Measurements from ENCODE around the gene NHSL1. TPM values are rescaled to one million over a fixed set of nuclear protein-coding genes. Genes with fewer than 3 reads are reported as not detected.
A peak's percentile ranks its signal among the peaks of the same experiment; 100 is the strongest.

Gene NHSL1
- total and polyA plus RNA-seq, 9 donors = 20.0 to 35.7 (median 28.4) TPM

- Histone ChIP-seq H3K27me3 (ENCODE audit: control insufficient read depth, insufficient read depth, low read length) (no peaks in the 10 kb centered on the region), H3K4me1 (ENCODE audit: control insufficient read depth, insufficient read depth, low read length) (peaks cover 4% of the 10 kb centered on the region), H3K27ac (ENCODE audit: low read length) (no peak overlapping the region), H3K4me3 (ENCODE audit: low read length) (no peak overlapping the region), H3K36me3 (ENCODE audit: control insufficient read depth, insufficient read depth, low read length) (no peaks in the 10 kb centered on the region), H3K9me3 (replicated peaks; ENCODE audit: control insufficient read depth, low read depth, low read length) (no peaks in the 10 kb centered on the region)
- DNase-seq = no peak
- WGBS (ENCODE audit: insufficient coverage) = 80% methylated on average over 1 of the region's 3 CpGs
Observed at GRCh38 chr6:138510093-138510492, 10.8 kb upstream of the NHSL1 start.

GRCh38 chr6:138509371-138509770 lies 10.1 kb upstream of the NHSL1 start:
- H3K36me3 ChIP-seq (ENCODE audit: control insufficient read depth, insufficient read depth, low read length) = no peaks in the 10 kb centered on the region
- no peak overlapping the region for H3K27ac ChIP-seq (ENCODE audit: low read length)
- no peaks in the 10 kb centered on the region for H3K27me3 ChIP-seq (ENCODE audit: control insufficient read depth, insufficient read depth, low read length)
- WGBS (ENCODE audit: insufficient coverage) = 35% methylated on average over 2 of the region's 6 CpGs
- peaks cover 4% of the 10 kb centered on the region for H3K4me1 ChIP-seq (ENCODE audit: control insufficient read depth, insufficient read depth, low read length)
- no peaks in the 10 kb centered on the region for H3K9me3 ChIP-seq (replicated peaks; ENCODE audit: control insufficient read depth, low read depth, low read length)
- H3K4me3 ChIP-seq (ENCODE audit: low read length) = no peak overlapping the region
- peak; percentile 42 for DNase-seq

GRCh38 chr6:138508676-138508988 lies 9.3 kb upstream of the NHSL1 start:
- peaks cover 4% of the 10 kb centered on the region for H3K4me1 ChIP-seq (ENCODE audit: control insufficient read depth, insufficient read depth, low read length)
- no peak for DNase-seq
- no peak overlapping the region for H3K4me3 ChIP-seq (ENCODE audit: low read length)
- H3K27ac ChIP-seq (ENCODE audit: low read length) = no peak overlapping the region
- no peaks in the 10 kb centered on the region for H3K36me3 ChIP-seq (ENCODE audit: control insufficient read depth, insufficient read depth, low read length)
- 100% methylated on average over 1 of the region's 2 CpGs for WGBS (ENCODE audit: insufficient coverage)
- H3K9me3 ChIP-seq (replicated peaks; ENCODE audit: control insufficient read depth, low read depth, low read length) = no peaks in the 10 kb centered on the region
- no peaks in the 10 kb centered on the region for H3K27me3 ChIP-seq (ENCODE audit: control insufficient read depth, insufficient read depth, low read length)

- peaks cover 4% of the 10 kb centered on the region for H3K4me1 ChIP-seq (ENCODE audit: control insufficient read depth, insufficient read depth, low read length)
- H3K9me3 ChIP-seq (replicated peaks; ENCODE audit: control insufficient read depth, low read depth, low read length) = no peaks in the 10 kb centered on the region
- DNase-seq = no peak
- no peak overlapping the region for H3K4me3 ChIP-seq (ENCODE audit: low read length)
- no peak overlapping the region for H3K27ac ChIP-seq (ENCODE audit: low read length)
- no peaks in the 10 kb centered on the region for H3K36me3 ChIP-seq (ENCODE audit: control insufficient read depth, insufficient read depth, low read length)
- WGBS (ENCODE audit: insufficient coverage) = 93% methylated on average over 4 of the region's 7 CpGs
- H3K27me3 ChIP-seq (ENCODE audit: control insufficient read depth, insufficient read depth, low read length) = no peaks in the 10 kb centered on the region
Observed at GRCh38 chr6:138507977-138508675, 8.8 kb upstream of the NHSL1 start.

- Histone ChIP-seq H3K27ac (ENCODE audit: low read length) (no peak overlapping the region), H3K4me1 (ENCODE audit: control insufficient read depth, insufficient read depth, low read length) (no peaks in the 10 kb centered on the region), H3K27me3 (ENCODE audit: control insufficient read depth, insufficient read depth, low read length) (no peaks in the 10 kb centered on the region), H3K4me3 (ENCODE audit: low read length) (no peak overlapping the region), H3K36me3 (ENCODE audit: control insufficient read depth, insufficient read depth, low read length) (no peaks in the 10 kb centered on the region), H3K9me3 (replicated peaks; ENCODE audit: control insufficient read depth, low read depth, low read length) (no peaks in the 10 kb centered on the region)
- 87% methylated on average over 4 of the region's 14 CpGs for WGBS (ENCODE audit: insufficient coverage)
- DNase-seq = no peak
Observed at GRCh38 chr6:138504764-138505689, 5.7 kb upstream of the NHSL1 start.

GRCh38 chr6:138503881-138504680 lies 4.8 kb upstream of the NHSL1 start:
- Histone ChIP-seq H3K4me3 (ENCODE audit: low read length) (no peak overlapping the region), H3K27ac (ENCODE audit: low read length) (no peak overlapping the region), H3K4me1 (ENCODE audit: control insufficient read depth, insufficient read depth, low read length) (no peaks in the 10 kb centered on the region), H3K9me3 (replicated peaks; ENCODE audit: control insufficient read depth, low read depth, low read length) (no peaks in the 10 kb centered on the region), H3K27me3 (ENCODE audit: control insufficient read depth, insufficient read depth, low read length) (no peaks in the 10 kb centered on the region), H3K36me3 (ENCODE audit: control insufficient read depth, insufficient read depth, low read length) (no peaks in the 10 kb centered on the region)
- no peak for DNase-seq
- WGBS (ENCODE audit: insufficient coverage) = 90% methylated on average over 3 of the region's 7 CpGs

GRCh38 chr6:138502546-138502945 lies 3.3 kb upstream of the NHSL1 start:
- Histone ChIP-seq H3K36me3 (ENCODE audit: control insufficient read depth, insufficient read depth, low read length) (no peaks in the 10 kb centered on the region), H3K9me3 (replicated peaks; ENCODE audit: control insufficient read depth, low read depth, low read length) (no peaks in the 10 kb centered on the region), H3K4me3 (ENCODE audit: low read length) (no peak overlapping the region), H3K4me1 (ENCODE audit: control insufficient read depth, insufficient read depth, low read length) (no peaks in the 10 kb centered on the region), H3K27me3 (ENCODE audit: control insufficient read depth, insufficient read depth, low read length) (no peaks in the 10 kb centered on the region), H3K27ac (ENCODE audit: low read length) (no peak overlapping the region)
- WGBS (ENCODE audit: insufficient coverage) = no CpG with 5 or more reads among the region's 3 CpGs
- DNase-seq = no peak

- peak; percentile 25 for DNase-seq
- no peak overlapping the region for H3K4me3 ChIP-seq (ENCODE audit: low read length)
- WGBS (ENCODE audit: insufficient coverage) = no CpG with 5 or more reads among the region's 5 CpGs
- H3K36me3 ChIP-seq (ENCODE audit: control insufficient read depth, insufficient read depth, low read length) = peaks cover 2% of the 10 kb centered on the region
- H3K27ac ChIP-seq (ENCODE audit: low read length) = no peak overlapping the region
- no peaks in the 10 kb centered on the region for H3K27me3 ChIP-seq (ENCODE audit: control insufficient read depth, insufficient read depth, low read length)
- no peaks in the 10 kb centered on the region for H3K4me1 ChIP-seq (ENCODE audit: control insufficient read depth, insufficient read depth, low read length)
- no peaks in the 10 kb centered on the region for H3K9me3 ChIP-seq (replicated peaks; ENCODE audit: control insufficient read depth, low read depth, low read length)
Observed at GRCh38 chr6:138500867-138501446, 1.7 kb upstream of the NHSL1 start.

- Histone ChIP-seq H3K4me3 (ENCODE audit: low read length) (no peak overlapping the region), H3K27ac (ENCODE audit: low read length) (no peak overlapping the region), H3K36me3 (ENCODE audit: control insufficient read depth, insufficient read depth, low read length) (peaks cover 7% of the 10 kb centered on the region), H3K27me3 (ENCODE audit: control insufficient read depth, insufficient read depth, low read length) (no peaks in the 10 kb centered on the region), H3K9me3 (replicated peaks; ENCODE audit: control insufficient read depth, low read depth, low read length) (no peaks in the 10 kb centered on the region), H3K4me1 (ENCODE audit: control insufficient read depth, insufficient read depth, low read length) (no peaks in the 10 kb centered on the region)
- peak; percentile 77 for DNase-seq
- WGBS (ENCODE audit: insufficient coverage) = no CpG with 5 or more reads among the region's 3 CpGs
Observed at GRCh38 chr6:138500045-138500665, 861 bp upstream of the NHSL1 start.

Data from muscle of leg (tissue), 11 donors.